ENCODE data around the gene UBE2I. TPM values are rescaled to one million over a fixed set of nuclear protein-coding genes. Genes with fewer than 3 reads are reported as not detected.

Gene UBE2I
- polyA plus RNA-seq, 10 donors = 89.9 to 116 (median 99.7) TPM

DNA sequence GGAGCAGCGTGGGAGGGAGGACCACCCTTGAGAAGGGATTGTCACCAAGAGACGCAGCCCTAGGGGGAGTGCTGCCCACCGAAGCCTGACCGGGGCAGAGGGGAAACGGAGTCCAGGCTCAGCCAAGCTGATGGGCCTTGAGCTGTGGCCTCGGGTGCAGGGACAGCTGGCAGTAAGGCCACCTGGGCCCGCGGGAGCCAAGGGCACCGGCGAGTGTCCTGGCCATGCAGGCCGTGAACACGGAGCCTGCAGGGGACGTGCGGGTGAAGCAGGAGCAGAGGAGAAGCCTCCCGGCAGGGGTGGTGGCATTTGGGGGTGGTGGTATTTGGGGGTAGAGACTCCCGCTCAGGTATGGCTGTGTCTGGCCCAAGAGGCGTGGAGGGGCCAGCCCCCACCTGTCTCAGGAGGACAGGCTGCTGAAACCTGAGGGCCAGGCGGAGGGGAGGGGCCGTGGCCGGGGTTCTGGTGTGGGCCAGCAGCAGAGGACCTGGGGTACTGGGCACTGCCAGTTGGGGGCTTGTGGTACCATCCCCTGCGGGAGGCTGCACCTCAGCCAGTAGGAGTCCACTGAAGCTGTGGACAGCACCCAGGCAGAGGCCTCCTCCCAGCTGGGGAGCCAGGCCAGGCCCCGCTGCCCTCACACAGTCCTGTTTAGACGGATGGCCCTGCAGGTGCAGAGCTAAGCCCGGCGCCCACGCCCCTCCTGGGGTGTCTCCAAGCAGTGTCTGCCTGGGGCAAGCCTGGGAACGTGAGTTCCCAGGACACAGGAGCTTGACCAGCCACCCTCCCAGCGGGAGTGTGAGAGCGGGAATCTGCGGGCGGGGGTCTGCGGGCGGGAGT, 46.8 kb downstream of the UBE2I start:
- no peak for DNase-seq

DNA sequence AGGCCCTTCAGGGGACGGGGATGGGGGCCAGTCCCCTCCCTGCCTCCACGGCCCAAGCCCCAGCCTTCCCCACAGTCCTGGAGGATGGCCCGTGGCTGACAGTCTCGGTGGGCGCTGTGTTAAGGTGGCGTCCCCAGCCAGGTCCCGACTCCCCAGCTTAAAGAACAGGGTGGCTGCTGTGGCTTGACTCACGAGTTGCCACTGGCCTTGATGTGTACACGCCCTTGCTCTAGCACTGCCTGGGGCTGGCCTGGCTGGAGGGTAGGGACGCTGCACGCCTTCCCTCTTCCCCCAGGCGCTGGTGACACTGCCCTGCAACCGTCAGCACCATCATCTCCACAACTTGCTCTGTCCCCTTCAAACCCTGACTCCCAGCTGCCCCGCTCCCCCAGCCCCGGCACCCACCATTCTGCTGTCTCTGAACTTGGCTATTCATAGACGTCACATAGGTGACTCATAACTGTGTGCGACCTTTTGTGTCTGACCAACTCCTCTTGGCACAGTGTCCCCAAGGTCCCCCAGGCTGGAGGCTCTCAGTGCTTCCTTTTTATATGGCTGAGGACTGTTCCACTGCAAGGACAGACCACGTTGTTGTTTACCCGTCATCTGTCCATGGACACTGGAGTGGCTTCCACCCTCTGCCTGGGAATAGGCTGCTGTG, 48.6 kb downstream of the UBE2I start:
- DNase-seq = no peak

DNA sequence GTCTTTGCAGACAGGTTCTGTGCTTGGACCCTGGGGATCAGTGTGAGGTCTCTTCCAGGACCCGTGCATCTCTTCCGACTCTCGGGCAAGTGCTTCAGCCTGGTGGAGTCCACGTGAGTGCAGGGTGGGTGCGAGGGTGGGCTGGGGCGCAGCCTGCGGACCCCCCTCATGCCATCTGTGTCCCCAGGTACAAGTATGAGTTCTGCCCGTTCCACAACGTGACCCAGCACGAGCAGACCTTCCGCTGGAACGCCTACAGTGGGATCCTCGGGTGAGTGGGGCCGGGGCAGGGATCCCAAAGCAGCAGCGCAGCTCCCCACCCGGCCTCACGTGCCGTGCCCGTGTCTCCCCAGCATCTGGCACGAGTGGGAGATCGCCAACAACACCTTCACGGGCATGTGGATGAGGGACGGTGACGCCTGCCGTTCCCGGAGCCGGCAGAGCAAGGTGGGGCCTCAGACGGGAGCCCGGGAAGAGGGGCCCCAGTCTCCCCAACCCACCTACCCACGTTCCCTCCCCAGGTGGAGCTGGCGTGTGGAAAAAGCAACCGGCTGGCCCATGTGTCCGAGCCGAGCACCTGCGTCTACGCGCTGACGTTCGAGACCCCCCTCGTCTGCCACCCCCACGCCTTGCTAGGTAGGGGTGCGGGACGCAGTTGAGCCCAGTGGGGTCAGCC, 52.4 kb downstream of the UBE2I start:
- DNase-seq = no peak

DNA sequence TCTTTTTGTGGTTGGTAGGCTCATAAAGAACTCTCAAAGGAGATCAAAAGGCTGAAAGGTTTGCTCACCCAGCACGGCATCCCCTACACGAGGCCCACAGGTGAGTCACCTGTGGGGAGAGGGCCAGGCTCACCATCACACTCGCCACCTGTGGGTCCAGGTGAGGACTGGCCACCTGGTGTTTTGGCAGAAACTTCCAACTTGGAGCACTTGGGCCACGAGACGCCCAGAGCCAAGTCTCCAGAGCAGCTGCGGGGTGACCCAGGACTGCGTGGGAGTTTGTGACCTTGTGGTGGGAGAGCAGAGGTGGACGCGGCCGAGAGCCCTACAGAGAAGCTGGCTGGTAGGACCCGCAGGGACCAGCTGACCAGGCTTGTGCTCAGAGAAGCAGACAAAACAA, 53.4 kb downstream of the UBE2I start:
- no peak for DNase-seq

- DNase-seq = peak in 1 of 3 donors; percentile 46
These were observed 54.1 kb downstream of the UBE2I start for GRCh38 chr16:1363501-1364041.

DNA sequence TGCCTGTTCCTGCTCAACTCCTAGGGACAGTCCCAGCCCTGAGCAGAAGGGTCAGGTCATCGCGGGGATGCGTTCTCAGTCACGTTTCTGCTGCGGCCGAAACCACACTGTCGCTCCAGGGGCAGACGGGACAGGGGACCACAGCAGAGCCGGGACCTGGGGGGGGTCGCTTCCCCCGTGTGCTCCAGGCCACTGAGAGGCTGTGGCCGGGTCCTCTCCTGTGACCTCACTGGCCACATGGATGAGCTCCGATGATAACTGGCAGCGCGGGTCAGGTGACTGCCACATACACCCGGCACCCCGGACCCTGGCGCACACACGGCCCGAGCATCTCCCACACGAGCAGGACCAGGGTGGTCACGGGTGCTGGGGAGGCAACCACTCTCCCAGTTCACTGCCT, 55.1 kb downstream of the UBE2I start:
- DNase-seq = no peak

DNA sequence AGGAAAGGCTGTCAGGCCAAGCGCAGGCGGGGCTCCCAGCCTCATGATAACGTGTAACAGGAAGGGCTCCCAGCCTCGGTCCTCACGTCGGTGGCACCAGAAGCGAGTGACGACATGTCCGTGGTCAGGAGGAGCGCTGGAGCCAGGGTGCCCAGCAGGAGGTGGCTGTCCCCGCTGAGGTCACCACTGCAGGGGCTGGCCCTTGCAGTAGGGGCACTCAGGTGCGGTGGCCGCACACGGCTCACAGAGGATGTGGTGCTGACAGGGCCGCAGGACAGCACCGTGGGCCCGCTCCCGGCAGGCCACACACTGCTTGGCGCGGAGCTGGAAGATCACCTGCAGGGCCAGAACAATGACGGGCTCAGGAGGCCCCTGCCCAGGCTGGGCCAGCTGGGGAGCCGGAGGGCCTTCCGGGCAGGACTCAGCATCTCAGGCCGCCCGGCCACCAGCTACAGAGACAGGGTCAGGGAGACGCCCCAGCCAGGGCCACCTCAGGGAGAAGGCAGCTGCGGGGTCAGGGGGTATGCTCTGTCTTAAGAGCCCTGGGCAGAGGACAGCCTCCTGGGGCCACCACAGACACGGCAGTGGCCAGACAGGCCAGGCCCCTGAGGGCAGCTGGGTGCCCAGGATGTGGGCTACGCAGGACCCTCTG, 56.8 kb downstream of the UBE2I start:
- no peak for DNase-seq

GRCh38 chr16:1366712-1367299, 57.4 kb downstream of the UBE2I start:
- DNase-seq = no peak

DNA sequence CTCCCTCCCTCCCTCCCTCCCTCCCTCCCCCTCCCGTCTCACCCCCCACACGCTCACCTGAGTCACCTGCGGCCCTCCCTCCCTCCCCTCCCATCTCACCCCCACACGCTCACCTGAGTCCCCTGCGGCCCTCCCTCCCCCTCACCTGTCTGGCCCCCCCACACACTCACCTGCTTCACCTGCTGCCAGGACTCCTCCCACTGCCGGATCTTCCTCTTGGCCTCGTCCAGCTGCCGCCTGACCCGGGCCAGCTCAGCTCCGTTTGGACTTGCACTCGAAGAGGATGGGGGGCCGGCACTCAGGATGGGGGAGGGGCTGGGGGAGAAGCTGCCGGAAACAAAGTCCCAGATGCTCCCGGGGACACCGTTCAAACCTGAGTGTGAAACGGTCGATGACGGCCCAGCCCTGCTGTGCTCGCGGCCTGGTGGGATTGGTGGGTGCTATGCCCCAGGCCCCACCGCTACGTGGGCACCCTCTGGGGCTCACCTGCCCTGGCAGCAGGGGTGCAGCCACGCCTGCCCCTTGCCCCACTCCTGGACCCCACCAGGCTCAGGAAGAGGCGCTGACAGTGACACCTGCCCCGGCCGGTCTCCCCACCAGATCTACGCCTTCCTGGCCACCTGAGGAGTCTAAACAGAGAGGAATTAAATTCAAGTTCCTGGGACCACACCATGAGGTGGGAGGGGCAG, 58.2 kb downstream of the UBE2I start:
- no peak for DNase-seq

- no peak for DNase-seq
These were observed 61.9 kb downstream of the UBE2I start for GRCh38 chr16:1371054-1371978.

DNA sequence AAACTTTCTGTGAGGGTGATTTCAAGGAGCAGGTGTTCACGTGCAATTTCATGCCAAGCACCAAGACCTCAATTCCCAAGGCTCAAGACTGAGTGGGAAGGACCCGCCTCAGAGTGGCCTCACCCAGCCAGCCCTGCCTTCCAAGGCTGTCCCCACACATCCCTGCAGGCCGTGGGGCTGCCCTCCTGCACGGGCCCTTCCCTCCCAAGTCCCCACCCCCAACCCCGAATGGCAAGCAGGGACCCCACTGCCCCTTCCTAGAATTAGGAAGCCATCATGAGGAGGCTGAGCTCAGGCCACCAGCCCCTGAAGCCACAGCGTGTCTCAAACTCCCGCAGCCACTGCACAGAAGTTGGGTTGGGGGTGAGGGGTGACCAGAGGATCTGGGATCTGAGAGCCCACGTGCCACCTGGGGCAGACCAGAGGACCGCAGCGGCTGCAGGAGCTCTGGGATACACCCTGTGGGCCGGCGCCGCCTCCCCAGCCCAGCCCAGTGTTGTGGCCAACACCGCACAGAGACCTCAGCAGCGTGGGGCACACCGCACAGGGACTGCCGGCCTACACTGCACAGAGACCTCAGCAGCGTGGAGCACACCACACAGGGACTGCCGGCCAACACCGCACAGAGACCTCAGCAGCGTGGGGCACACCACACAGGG, 63.0 kb downstream of the UBE2I start:
- no peak for DNase-seq

- DNase-seq = no peak
These were observed 65.2 kb downstream of the UBE2I start for GRCh38 chr16:1374418-1375297.

GRCh38 chr16:1375298-1375640, 65.8 kb downstream of the UBE2I start:
- DNase-seq = no peak

DNA sequence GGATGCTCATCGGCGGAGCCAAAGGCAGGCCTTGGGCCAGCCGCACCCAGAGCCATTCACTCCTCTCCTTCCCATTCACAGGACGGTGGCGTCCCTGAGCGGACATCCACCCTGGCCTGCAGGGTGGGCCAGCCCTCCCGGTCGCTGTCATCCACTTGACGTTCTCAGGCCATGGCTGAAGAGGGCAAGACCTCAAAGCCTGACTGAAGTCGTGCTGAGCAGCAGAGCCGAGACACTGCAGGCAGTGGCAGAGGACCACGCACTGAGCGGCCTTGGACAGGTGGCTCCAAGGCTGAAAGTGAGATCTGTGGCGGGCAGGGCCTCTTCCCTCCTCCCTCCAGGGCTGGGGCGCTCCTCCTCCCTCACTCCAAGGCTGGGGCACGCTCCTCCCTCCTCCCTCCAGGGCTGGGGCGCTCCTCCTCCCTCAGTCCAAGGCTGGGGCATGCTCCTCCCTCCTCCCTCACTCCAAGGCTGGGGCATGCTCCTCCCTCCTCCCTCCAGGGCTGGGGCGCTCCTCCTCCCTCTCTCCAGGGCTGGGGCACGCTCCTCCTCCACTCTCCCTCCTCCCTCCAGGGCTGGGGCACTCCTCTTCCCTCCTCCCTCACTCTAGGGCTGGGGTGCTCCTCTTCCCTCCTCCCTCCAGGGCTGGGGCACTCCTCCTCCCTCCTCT, 66.4 kb downstream of the UBE2I start:
- no peak for DNase-seq
